Chondrocyte (in vitro differentiated cells): ENCODE results near the gene CCDC6. TPM values are rescaled to one million over a fixed set of nuclear protein-coding genes. Genes with fewer than 3 reads are reported as not detected.
"Not testable (repeated sequence)": the region's sequence is repeated elsewhere in the genome, so short reads cannot be mapped to it uniquely, and the experiment has no call there.

Source experiments
- DNase-seq: peaks from one replicate; pipeline ENCODE4 v3.0.0; 2021; ENCODE audit warnings: mixed read lengths, low spot score
- H3K27ac Mint-ChIP-seq: one replicate; pipeline ENCODE4 v1.8.0; 2021; ENCODE audit warnings: mild to moderate bottlenecking, moderate library complexity, mixed read lengths; ENCODE audit not compliant: unreplicated experiment
- H3K27me3 Mint-ChIP-seq: 2 replicates; pipeline ENCODE4 v1.8.0; 2021; ENCODE audit warnings: low read depth, mixed read lengths
- H3K36me3 Mint-ChIP-seq: 2 replicates; pipeline ENCODE4 v1.8.0; 2021; ENCODE audit warnings: low read depth, mixed read lengths
- H3K4me1 Mint-ChIP-seq: 2 replicates; pipeline ENCODE4 v1.8.0; 2021; ENCODE audit warnings: low read depth, mild to moderate bottlenecking, mixed read lengths
- H3K4me3 Mint-ChIP-seq: one replicate; pipeline ENCODE4 v1.8.0; 2021; ENCODE audit warnings: mild to moderate bottlenecking, moderate library complexity, mixed read lengths; ENCODE audit not compliant: unreplicated experiment
- H3K9me3 Mint-ChIP-seq: 2 replicates; pipeline ENCODE4 v1.8.0; 2021; ENCODE audit warnings: low read depth, mixed read lengths
- CTCF ChIP-seq: fragments of 200-600 bp; sonication (generic); IDR thresholded peaks from 2 replicates; pipeline ENCODE4 v1.5.0; 2021; ENCODE audit warnings: antibody characterized with exemption, mild to moderate bottlenecking, moderate library complexity
- total RNA-seq: library from RNA; stranded (reverse); gene quantifications from 3 replicates; pipeline ENCODE4 v1.2.1, GENCODE V29; 2021

The CCDC6 gene
- total RNA-seq, 1 donor from 2014 or later = 59.3 TPM

DNA sequence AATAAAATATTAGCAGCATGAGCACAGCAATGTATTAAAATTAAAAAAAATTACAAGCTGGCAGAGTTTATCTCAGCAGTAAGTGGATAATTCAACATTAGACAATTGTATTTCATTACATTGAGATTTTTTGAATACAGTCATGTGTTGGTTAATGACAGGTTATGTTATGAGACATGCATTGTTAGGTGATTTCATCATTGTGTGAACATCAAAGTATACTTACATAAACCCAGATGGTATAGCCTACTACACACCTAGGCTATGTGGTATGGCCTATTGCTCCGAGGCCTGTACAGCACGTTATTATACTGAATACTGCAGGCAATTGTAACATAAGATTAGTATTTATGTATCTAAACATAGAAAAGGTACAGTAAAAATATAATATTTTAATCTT, 29.7 kb downstream of the CCDC6 start:
- no peak overlapping the region for H3K4me3 Mint-ChIP-seq
- no peaks in the 10 kb centered on the region for H3K36me3 Mint-ChIP-seq
- no peak for TF ChIP-seq CTCF
- no peaks in the 10 kb centered on the region for H3K9me3 Mint-ChIP-seq
- H3K27ac Mint-ChIP-seq = peak overlapping the region; percentile 23
- H3K27me3 Mint-ChIP-seq = no peaks in the 10 kb centered on the region
- H3K4me1 Mint-ChIP-seq = peaks cover 52% of the 10 kb centered on the region
- DNase-seq = no peak

DNA sequence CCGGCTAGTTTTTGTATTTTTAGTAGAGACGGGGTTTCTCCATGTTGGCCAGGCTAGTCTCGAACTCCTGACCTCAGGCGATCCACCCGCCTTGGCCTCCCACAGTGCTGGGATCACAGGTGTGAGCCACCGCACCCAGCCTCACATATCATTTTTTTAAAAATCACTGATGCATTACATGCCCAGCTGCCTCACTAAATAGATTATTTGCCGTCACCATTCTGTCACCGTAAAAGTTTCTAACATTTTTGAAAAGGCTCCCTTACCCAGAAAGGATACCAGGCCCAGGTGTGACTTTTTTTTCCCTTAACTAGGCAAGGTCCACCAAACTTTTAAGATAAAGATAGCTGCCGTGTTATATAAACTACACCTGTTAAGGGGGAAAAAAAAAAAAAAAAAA, 30.1 kb downstream of the CCDC6 start:
- H3K9me3 Mint-ChIP-seq, H3K27me3 Mint-ChIP-seq, H3K4me3 Mint-ChIP-seq, DNase-seq, H3K36me3 Mint-ChIP-seq: not testable (repeated sequence)
- Mint-ChIP-seq H3K4me1 (peaks cover 52% of the 10 kb centered on the region), H3K27ac (peak overlapping the region; percentile 23)

GRCh38 chr10:59873896-59874295, 32.5 kb downstream of the CCDC6 start:
- Mint-ChIP-seq H3K27me3 (no peaks in the 10 kb centered on the region), H3K4me1 (peaks cover 57% of the 10 kb centered on the region)

GRCh38 chr10:59872892-59873463, 33.4 kb downstream of the CCDC6 start:
- TF ChIP-seq CTCF = no peak
- H3K4me3 Mint-ChIP-seq = peak overlapping the region; percentile 43
- peak overlapping the region; percentile 30 for H3K27ac Mint-ChIP-seq
- peaks cover 57% of the 10 kb centered on the region for H3K4me1 Mint-ChIP-seq
- DNase-seq = no peak
- H3K9me3 Mint-ChIP-seq = no peaks in the 10 kb centered on the region
- no peaks in the 10 kb centered on the region for H3K27me3 Mint-ChIP-seq
- H3K36me3 Mint-ChIP-seq = no peaks in the 10 kb centered on the region

More at GRCh38 chr10:59873896-59874295, 32.5 kb downstream of the CCDC6 start:
- no peak for DNase-seq
- no peaks in the 10 kb centered on the region for H3K36me3 Mint-ChIP-seq
- H3K27ac Mint-ChIP-seq = peak overlapping the region; percentile 6
- no peak for TF ChIP-seq CTCF
- H3K4me3 Mint-ChIP-seq = no peak overlapping the region
- H3K9me3 Mint-ChIP-seq = no peaks in the 10 kb centered on the region

DNA sequence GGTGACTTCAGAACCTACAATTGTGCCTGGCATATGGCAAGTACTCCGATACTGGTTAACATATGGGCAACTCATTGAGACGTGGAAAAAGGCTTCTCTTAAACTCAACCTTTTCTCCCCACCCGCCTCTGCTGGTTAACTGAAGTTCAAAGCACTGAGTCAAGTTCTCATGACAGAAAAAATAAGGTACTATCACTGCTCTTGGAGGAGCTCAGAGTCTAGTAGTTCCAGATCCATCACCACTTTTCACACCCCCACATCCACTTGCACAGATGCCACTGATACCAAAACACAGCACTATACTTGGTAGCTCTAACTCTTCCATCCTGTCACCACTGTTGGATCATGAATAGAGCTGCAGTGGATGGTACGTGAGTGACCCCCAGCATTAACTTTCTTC, 36.2 kb downstream of the CCDC6 start:
- Mint-ChIP-seq H3K27ac (no peak overlapping the region), H3K4me1 (peaks cover 43% of the 10 kb centered on the region), H3K36me3 (no peaks in the 10 kb centered on the region), H3K9me3 (no peaks in the 10 kb centered on the region), H3K4me3 (no peak overlapping the region), H3K27me3 (no peaks in the 10 kb centered on the region)
- no peak for TF ChIP-seq CTCF
- DNase-seq = no peak

DNA sequence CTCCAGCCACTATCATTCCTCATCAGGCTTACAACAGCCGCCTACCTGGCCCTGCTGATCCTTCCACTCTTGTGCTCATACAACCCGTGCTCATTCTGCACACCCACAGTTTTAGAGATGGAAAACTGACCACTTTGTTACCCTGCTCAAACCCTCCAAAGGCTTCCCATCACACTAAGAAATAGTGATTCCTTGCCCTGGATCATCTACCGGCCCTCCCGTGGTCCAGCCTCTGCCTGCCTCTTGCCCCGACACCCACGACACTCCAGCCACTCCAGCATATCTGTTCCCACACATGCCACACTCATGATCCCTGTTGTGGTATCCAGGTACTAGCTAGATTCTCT, 36.8 kb downstream of the CCDC6 start:
- H3K36me3 Mint-ChIP-seq = no peaks in the 10 kb centered on the region
- H3K4me1 Mint-ChIP-seq = peaks cover 41% of the 10 kb centered on the region
- no peak for DNase-seq
- no peak for TF ChIP-seq CTCF
- no peaks in the 10 kb centered on the region for H3K9me3 Mint-ChIP-seq
- H3K4me3 Mint-ChIP-seq = no peak overlapping the region
- H3K27me3 Mint-ChIP-seq = no peaks in the 10 kb centered on the region
- no peak overlapping the region for H3K27ac Mint-ChIP-seq
